Thoracic aorta (tissue), 2 donors: ENCODE data around the gene UBXN6. TPM values are rescaled to one million over a fixed set of nuclear protein-coding genes. Genes with fewer than 3 reads are reported as not detected.

Experiments used
- ATAC-seq: fragments of 150-250 bp; one replicate; pipeline ENCODE4 v1.8.0; 2017; ENCODE audit warnings: low read depth; ENCODE audit not compliant: insufficient number of reproducible peaks, low FRiP score
- DNase-seq: peaks from one replicate; pipeline ENCODE4 v3.0.0-alpha.2; 2020; ENCODE audit warnings: low spot score
- H3K27ac ChIP-seq, 2 donors: fragments of 200-600 bp; sonication (generic); 1 replicate in 1 of 2; 2 replicates in 1 of 2; pipeline ENCODE4 v1.5.1; 2016; ENCODE audit warnings: mild to moderate bottlenecking in 2 of 2, moderate library complexity in 2 of 2
- H3K27me3 ChIP-seq: fragments of 200-600 bp; sonication (generic); replicated peaks from 2 replicates; pipeline ENCODE4 v1.6.0; 2016; ENCODE audit warnings: mild to moderate bottlenecking; ENCODE audit not compliant: insufficient read depth
- H3K36me3 ChIP-seq: fragments of 200-600 bp; sonication (generic); one replicate; pipeline ENCODE4 v1.5.1; 2016
- H3K4me1 ChIP-seq, 2 donors: fragments of 200-600 bp; sonication (generic); 1 replicate in 1 of 2; 2 replicates in 1 of 2; pipeline versions ENCODE4 v1.5.1 to v1.6.0; 2016; ENCODE audit warnings: low read depth in 2 of 2, mild to moderate bottlenecking in 1 of 2; ENCODE audit not compliant: control insufficient read depth in 1 of 2
- H3K4me3 ChIP-seq: fragments of 200-600 bp; sonication (generic); 2 replicates; pipeline ENCODE4 v1.5.1; 2016; ENCODE audit warnings: mild to moderate bottlenecking
- H3K9me3 ChIP-seq: fragments of 200-600 bp; sonication (generic); 2 replicates; pipeline ENCODE4 v1.5.1; 2016
- total RNA-seq, 2 donors: library from RNA; depleted of rRNA; stranded (reverse); fragments of >200 nt; gene quantifications; one replicate each; pipeline versions ENCODE4 v1.1.0 to v1.2.3, GENCODE V29; 2016
- TF ChIP-seq, protein P1 (sequence below): fragments of 200-600 bp; sonication (generic); IDR thresholded peaks from one replicate; pipeline ENCODE4 v1.5.1; 2019; ENCODE audit warnings: antibody characterized with exemption

UBXN6 gene
- total RNA-seq, 2 donors from 2014 or later = 51.1 to 68.5 TPM

DNA sequence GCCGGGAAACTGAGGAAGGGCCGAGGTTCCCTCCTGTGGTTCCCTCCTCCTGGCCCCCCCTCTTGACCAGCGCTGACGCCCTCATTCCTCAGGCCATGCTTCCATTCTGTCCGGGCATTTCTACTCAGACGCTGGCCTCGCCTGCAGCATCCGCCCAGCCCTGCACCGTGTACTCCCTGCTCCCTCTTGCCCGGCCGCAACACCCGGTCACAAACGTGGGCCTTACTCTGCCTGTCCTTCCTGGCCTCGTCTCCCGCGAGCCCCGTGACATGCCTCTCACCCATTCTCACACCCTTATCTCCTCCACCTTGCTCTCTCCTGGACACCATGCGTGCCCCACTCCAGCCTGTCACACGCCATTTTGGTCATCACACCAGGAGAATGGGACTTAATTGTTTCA lies 25.8 kb upstream of the UBXN6 start:
- Histone ChIP-seq H3K27ac (no peak overlapping the region), H3K36me3 (peaks cover 22% of the 10 kb centered on the region), H3K4me3 (no peak overlapping the region), H3K4me1 (no peaks in the 10 kb centered on the region), H3K9me3 (no peaks in the 10 kb centered on the region), H3K27me3 (no peaks in the 10 kb centered on the region)
- DNase-seq (no peak), ATAC-seq (no peak)
- TF ChIP-seq, protein P1, sequence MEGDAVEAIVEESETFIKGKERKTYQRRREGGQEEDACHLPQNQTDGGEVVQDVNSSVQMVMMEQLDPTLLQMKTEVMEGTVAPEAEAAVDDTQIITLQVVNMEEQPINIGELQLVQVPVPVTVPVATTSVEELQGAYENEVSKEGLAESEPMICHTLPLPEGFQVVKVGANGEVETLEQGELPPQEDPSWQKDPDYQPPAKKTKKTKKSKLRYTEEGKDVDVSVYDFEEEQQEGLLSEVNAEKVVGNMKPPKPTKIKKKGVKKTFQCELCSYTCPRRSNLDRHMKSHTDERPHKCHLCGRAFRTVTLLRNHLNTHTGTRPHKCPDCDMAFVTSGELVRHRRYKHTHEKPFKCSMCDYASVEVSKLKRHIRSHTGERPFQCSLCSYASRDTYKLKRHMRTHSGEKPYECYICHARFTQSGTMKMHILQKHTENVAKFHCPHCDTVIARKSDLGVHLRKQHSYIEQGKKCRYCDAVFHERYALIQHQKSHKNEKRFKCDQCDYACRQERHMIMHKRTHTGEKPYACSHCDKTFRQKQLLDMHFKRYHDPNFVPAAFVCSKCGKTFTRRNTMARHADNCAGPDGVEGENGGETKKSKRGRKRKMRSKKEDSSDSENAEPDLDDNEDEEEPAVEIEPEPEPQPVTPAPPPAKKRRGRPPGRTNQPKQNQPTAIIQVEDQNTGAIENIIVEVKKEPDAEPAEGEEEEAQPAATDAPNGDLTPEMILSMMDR = no peak

DNA sequence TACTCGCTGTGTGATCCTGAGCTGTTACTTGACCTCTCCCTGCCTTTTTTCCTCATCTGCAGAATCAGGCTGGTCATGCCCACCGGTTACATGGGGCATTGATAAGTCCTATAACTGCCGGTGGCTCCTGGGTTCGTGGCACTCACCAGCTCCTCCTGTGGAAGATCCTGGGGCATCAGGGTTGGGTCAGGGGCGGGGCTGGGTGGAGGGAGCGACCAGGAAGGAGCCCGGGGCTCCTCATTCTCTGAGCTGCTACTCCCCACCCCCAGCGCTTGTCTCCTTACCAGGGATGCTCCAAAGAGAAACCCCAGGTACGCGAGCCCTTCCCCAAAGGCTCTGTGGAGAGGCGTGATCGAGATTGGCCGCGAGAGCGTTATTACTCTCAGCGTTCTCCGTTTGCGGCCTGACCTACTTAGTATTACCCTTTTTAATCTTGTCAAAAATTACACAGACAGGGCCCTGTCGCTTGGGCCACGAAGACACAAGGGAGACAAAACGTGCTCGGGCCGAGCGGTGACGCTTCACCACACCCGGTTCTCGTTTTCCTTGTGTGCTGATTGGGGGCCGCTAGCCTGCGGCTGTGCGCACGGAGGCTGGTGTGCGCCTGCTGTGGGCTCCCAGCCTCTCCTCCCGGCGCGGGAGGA lies 25.2 kb upstream of the UBXN6 start:
- no peak overlapping the region for H3K27ac ChIP-seq
- peaks cover 22% of the 10 kb centered on the region for H3K36me3 ChIP-seq
- H3K9me3 ChIP-seq = no peaks in the 10 kb centered on the region
- DNase-seq = no peak
- H3K4me1 ChIP-seq = no peaks in the 10 kb centered on the region
- H3K4me3 ChIP-seq = no peak overlapping the region
- no peak for ATAC-seq
- H3K27me3 ChIP-seq = no peaks in the 10 kb centered on the region
- TF ChIP-seq, protein P1 = no peak

DNA sequence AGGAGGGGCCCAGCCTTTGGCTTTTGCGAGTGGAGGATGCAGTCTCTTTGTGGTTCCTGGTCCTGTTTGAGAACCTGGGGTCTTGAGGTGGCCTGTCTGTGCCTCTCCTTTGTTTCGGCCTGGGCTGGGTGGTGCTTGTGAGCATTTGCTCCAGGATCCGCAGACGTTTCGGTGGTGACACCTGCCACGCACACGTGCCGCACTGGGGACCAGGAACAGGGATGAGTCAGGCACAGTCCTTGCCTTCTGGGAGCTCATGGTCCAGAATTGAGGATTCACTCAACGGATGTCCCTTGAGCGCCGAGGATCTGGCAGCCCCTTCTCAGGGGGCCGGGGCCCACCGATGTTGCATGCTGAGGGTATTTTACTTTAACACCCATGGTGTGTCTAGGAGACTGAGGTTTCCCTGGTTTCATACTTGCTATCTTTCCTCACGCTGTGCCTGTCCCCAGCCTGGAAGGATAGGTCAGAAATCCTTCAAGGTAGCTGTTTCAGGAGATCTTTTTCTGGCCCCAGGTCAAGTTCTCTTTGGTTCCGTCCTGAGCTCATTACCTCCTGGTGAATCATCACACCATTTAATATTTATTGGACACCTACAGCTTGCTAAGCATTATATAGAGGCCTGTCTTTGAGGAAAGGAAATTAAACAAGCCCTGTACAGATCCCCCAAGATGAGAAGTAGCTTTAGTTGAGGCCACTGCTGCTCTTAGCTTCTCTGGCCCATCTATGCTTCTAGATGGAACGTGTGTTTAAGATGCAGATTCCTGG lies 19.6 kb upstream of the UBXN6 start:
- Histone ChIP-seq H3K4me1 (peaks cover 19 to 24% of the 10 kb centered on the region in 2 donors), H3K27me3 (no peaks in the 10 kb centered on the region), H3K36me3 (peaks cover 20% of the 10 kb centered on the region), H3K4me3 (no peak overlapping the region), H3K27ac (no peak overlapping the region), H3K9me3 (no peaks in the 10 kb centered on the region)
- TF ChIP-seq, protein P1 = no peak
- DNase-seq (no peak), ATAC-seq (no peak)

DNA sequence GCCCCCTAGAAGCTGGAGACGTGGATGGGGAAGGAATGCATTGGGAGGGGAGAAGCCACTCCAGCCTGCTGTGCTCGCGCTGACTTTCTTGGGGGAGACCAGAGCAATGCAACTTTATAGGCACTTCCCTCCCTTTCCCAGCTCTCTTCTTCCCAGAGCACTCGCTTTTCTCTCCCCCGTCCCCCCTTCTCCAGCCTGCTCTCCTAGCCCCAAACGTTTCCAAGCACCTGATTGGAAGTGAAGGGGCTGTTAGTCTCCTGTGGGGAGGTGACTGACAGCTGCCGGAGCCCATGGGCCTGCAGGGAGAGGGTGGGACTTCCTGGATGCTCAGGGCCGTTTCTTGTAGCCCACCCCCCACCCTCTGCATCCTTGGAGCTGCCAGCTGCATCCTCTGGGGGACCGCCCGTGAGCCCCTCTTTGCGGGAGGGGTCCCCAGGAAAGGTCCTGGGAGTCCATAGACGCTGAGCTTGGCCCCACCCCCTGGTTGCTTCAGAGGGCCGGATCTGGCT lies 17.0 kb upstream of the UBXN6 start:
- Histone ChIP-seq H3K4me3 (peak overlapping the region; percentile 51), H3K27me3 (no peaks in the 10 kb centered on the region), H3K9me3 (no peaks in the 10 kb centered on the region), H3K36me3 (peaks cover 17% of the 10 kb centered on the region), H3K4me1 (peaks cover 22 to 29% of the 10 kb centered on the region in 2 donors), H3K27ac (no peak overlapping the region)
- TF ChIP-seq, protein P1 = no peak
- ATAC-seq (no peak), DNase-seq (no peak)

DNA sequence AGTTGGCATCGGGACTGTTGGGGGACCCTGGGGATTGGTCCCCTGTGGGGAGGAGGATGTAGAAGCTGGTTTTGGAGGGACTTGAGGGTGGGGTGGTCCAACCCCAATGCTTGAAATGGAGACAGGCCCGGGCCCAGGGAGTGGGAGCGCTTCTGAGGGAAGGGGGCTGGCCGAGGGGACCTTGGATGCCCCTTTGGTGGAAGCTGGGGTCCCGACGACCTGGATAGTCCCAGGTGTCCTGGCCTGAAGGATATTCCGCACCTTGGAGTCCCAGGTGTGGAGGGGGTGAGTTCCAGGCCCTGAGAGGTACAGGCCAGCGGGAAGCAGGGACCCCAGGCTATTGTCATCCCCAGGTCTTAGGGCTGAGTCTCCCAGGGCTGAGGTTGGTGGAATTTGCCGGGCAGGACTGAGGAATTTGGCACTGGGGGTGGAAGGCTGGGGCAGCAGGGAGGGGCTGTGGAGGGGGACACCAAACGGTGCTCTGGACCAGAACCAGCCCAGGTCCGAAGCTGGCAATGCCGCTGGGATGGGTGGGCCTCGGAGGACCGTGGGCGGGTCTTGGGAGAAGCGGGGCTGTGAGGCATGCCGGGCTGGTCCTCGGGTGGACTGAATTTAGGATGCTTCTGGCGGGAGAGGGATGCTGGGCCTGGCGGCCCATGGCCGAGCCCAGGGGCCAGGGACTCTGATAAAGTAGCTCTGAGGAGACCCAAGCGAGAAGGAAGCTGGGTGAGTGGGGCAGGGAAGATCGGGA lies 16.3 kb upstream of the UBXN6 start:
- Histone ChIP-seq H3K36me3 (peaks cover 17% of the 10 kb centered on the region), H3K27ac (no peak overlapping the region), H3K9me3 (no peaks in the 10 kb centered on the region), H3K4me3 (peak overlapping the region; percentile 51), H3K27me3 (no peaks in the 10 kb centered on the region), H3K4me1 (peaks cover 22 to 29% of the 10 kb centered on the region in 2 donors)
- TF ChIP-seq, protein P1 = no peak
- no peak for DNase-seq
- ATAC-seq = no peak
